Stimulated activated CD4-positive, alpha-beta T cell treated with anti-CD3 and anti-CD28 coated beads, Interleukin-4, amount 100 ng/mL, for 1 hour (primary cell): ENCODE results near the gene MRS2.
"Not testable (repeated sequence)": the region's sequence is repeated elsewhere in the genome, so short reads cannot be mapped to it uniquely, and the experiment has no call there.

Experiments
- DNase-seq: peaks from one replicate; pipeline ENCODE4 v3.0.0-alpha.2; 2020

Gene MRS2

DNA sequence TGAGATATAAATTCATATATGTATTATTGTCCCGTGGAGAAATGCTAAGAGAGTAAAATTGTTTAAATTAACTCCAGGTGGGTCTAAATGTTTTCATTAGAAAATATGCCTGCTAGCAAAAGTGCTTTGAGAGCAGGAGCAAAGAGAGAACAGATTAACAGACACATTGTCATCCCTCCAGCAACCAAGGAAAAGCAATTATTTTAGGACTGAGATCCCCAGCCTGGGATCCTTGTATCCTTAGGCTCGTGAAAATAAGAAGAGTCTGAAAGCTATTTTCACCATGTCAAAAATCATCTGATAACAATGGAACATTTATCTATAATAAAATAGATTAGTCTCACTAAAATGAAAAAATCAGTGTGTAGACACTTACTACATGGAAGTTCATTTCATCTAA is 11.5 kb upstream of the MRS2 start:
- DNase-seq: no peak

DNA sequence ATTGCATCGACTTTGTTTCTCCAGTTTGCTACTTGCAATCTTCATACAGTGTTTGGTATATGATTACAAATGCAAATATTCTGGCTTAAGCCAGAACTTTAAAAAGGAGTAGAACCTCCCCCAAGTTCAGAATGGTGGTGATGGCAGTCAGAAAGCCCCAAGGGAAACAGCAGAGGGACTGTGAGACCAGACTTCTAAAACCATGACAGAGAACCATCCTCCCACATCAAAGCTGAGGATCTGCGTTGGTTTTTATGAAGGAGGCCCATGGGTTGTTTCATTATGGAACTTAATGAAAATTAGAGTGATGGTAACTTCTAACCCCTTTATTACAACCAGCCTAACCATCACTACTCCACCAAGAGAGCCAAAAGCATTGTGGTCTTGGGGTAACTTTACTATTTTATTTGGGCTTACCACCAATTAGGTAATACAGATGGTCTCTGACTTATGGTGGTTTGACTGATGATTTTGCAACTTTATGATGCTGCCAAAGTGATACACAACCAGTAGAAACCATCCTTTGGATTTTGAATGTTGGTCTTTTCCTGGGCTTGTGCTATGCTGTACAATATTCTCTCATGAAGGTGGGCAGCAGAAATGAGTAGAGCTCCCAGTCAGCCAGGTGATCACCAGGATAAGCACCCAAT is 10.9 kb upstream of the MRS2 start:
- no peak for DNase-seq

DNA sequence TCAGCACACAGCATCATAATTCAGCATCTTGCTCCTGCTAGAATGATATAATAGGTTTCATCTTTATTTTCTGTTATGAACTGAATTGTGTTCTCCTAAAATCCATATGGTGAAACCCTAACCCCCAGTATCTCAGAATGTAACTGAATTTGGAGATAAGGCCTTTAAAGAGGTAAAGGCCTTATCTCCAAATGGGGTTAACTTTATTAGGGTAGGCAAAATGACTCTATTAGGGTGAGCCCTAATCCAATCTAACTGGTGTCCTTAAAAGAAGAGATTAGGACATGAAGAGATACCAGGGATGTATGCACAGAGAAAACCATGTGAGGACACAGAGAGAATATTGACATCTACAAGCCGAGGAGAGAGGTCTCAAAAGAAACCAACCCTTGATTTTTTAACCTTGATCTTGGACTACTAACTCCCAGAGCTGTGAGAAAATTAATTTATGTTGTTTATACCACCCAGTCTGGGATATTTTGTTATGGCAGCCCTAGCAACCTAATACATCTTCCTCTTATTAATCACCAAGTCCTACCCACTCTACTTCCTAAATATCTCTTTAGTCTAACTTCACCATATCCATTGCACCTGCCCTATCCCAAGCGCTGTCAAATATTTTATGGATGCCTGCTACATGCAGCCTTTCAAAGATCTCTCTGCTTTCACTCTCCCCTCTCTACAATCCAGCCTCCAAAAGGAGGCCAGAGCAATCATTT is 8.5 kb upstream of the MRS2 start:
- DNase-seq: no peak

DNA sequence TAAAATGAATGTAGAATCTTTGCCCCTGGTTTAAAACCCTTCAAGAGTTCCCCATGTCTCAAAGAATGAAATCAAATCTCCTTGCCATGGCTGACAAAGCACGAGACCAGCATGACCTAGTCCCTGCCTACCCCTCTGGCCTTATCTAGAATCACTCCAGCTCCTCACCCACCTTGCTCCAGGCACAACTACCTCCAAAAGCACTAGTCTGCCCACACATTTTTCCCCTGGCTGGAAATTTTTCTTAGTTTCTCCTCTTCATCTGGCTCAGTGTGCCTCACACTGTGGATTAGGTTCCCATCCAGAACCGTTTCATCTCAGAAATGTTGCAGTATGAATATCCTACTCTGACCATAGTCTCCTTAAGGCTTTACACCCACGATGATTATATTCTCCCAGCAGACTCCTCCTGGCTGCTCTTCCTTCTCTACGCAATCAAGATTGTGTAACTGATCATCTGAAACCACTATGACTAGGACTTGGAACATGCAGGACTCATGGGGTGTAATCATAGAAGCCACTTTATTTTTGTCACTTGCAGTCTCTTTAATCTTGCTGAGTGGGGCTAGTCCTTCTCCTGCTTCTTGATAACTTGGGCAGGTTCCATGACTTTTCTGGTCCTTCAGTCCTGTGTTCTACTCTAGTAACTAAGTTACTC is 7.8 kb upstream of the MRS2 start:
- no peak for DNase-seq

DNA sequence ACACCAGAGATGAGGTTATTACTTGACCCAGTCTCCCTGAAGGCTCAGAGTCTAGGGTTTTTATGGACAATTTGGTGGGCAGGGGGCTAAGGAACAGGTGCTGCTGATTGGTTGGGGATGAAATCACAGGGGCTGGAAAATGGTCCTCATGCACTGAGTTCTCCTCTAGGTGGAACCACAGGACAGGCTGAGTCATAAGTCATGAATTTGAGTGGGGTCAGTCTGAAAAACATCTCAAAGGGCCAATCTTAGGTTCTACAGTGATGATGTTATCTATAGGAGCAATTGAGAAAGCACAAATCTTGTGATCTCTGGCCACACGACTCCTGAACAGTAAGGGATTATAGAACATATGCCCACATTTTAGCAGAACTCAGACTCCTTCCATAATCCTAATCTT is 5.9 kb upstream of the MRS2 start:
- DNase-seq: no peak

DNA sequence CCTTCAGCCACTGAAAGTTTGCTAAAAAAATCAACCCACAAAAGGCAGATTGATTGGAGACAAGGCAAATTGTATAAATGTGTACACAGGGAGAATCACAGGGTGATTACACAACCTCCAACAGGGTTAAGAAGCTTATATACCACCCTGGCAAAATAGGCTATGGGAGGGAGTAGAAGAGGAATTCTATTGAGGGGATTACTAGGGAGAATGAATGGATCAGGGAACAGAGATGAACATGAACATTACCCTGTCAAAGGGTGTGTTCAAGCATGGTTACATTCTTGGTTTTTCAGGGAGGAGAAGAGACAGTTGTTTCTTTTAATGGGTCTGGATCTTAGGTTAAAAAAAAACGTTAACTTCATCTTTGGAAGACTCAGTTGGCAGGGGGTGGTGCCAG is 5.1 kb upstream of the MRS2 start:
- no peak for DNase-seq

DNA sequence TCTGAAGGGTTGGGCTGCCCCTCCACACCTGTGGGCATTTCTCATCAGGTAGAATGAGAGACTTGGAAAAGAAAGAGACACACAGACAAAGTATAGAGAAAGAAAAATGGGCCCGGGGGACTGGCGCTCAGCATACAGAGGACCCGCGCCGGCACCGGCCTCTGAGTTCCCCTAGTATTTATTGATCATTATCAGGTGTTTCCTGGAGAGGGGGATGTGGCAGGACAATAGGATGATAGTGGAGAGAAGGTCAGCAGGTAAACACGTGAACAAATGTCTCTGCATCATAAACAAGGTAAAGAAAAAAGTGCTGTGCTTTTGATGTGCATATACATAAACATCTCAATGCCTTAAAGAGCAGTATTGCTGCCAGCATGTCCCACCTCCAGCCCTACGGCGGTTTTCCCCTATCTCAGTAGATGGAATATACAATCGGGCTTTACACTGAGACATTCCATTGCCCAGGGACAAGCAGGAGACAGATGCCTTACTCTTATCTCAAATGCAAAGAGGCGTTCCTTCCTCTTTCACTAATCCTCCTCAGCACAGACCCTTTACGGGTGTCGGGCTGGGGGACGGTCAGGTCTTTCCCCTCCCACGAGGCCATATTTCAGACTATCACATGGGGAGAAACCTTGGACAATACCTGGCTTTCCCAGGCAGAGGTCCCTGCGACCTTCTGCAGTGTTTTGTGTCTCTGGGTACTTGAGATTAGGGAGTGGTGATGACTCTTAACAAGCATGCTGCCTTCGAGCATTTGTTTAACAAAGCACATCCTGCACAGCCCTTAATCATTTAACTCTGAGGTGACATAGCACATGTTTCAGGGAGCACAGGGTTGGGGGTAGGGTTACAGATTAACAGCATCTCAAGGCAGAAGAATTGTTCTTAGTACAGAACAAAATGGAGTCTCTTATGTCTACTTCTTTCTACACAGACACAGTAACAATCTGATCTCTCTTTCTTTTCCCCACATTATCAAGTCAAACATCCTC is 2.4 kb upstream of the MRS2 start:
- not testable (repeated sequence) for DNase-seq

DNA sequence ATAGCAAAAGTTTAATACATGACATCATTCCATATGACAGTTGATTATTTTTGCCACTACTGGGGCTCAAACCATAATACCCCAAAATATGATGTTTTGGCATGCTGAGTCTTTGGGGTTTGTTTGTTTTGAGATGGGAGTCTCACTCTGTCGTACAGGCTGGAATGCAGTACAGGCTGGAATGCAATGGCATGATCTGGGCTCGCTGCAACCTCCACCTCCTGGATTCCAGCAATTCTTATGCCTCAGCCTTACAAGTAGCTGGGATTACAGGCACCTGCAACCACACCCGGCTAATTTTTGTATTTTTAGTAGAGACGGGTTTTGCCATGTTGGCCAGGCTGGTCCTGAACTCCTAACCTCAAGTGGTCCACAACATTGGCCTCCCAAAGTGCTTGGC is 1.3 kb upstream of the MRS2 start:
- DNase-seq: no peak

DNA sequence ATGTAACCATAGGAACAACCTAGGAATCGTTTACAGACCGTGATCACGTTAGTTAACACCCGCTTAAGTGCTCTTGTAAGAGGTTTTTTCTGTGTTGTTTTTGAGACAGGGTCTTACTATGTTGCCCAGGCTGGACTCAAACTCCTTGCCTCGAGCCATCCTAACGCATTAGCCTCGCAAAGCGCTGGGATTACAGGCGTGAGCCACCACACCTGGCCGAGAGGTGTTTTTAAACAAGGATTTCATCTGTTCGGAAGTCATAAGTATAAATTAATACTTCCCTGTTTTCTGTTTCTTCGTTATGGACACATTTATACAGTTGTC is 727 bp downstream of the MRS2 start:
- DNase-seq: no peak

DNA sequence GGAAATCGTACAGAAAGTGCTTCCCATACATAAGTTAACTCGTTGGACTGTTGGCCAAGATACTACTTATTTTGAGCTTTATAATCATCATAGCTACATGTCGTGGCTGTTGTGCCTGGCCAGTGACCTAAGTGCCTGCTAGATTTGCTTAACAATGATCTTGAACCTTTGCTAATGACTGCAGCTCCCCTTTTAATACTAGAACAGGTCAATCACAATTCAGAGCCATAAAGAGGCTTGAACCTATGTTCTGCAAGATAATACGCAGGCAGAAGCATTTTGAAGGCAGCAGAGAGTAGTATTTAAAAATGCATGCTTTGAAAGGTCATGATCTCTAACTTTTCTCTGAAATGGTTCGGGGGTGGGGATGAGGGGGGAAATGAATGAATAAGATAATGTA is 2.5 kb downstream of the MRS2 start:
- DNase-seq: no peak

DNA sequence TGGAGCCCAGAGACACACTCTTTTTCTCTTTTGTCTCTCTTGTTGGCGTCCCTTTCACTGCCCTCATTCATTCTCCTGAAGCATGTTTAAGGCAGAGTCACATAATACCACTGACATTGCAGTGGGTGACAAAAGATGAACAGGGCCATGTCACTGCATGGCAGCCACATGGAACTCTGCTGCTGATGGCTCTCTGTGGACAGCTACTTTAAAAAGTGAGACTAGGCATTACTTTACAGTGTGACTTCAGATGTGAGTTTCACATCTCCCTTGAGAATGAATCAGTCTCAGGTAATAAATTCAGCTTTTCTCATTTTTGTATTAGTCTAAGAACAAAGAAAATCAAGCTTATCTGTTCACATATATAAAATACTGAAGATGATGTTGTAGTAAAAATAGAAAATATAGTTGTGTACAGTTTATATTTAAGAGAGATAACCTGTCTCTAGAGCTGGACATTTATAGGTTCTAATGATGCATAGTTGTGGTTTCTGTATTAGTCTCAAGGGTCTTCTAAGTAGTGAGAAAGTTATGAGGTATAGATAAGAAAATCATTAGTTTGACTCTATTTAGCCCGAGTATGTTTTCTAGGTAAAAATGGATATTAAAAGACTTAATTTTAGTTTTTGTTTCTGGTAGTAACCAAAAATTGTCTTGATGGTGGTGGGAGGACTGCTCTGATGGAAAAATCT is 6.1 kb downstream of the MRS2 start:
- no peak for DNase-seq

DNA sequence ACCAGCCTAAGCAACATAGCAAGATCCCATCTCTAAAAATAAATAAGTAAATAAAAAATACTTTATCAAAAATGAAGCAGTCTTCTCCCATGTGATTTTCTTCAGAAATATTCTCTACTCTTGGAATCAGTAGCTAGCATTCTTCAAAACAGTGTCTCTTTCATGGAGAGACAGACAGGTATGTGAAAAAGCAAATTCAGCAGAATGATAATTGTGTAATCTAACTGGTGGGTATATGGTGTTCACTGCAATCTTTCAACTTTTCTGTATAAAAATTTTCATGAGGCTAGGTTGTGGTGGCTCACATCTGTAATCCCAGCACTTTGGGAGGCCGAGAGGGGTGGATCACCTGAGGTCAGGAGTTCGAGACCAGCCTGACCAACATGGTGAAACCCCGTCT is 7.9 kb downstream of the MRS2 start:
- no peak for DNase-seq

DNA sequence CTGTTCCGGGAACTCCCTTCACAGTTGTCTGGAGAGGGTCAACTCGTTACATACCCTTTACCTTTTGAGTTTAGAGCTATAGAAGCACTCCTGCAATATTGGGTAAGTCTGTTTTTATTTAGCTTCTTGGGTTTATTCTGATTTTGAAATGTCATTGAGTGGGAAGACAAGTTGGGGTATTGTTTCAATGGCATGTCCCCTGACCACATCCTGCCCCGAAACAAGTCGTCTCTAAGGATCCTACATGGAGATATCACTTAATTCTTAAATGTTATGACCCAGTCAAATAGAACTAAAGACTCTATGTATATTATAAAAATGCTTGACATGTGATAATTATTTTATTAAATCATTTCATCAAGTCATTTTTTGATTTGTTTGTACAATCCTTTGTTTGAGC is 9.6 kb downstream of the MRS2 start:
- DNase-seq: no peak

DNA sequence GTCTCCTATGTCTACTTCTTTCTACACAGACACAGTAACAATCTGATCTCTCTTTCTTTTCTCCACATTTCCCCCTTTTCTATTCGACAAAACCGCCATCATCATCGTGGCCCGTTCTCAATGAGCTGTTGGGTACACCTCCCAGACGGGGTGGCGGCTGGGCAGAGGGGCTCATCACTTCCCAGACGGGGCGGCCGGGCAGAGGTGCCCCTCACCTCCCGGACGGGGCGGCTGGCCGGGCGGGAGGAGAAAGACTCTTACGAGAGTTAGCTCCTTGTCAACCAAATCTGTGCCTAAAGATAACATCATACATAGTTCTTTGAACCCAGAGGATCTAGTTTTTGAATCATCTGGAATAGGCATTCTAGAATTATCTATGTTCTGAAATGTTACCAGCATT is 11.8 kb downstream of the MRS2 start:
- not testable (repeated sequence) for DNase-seq

DNA sequence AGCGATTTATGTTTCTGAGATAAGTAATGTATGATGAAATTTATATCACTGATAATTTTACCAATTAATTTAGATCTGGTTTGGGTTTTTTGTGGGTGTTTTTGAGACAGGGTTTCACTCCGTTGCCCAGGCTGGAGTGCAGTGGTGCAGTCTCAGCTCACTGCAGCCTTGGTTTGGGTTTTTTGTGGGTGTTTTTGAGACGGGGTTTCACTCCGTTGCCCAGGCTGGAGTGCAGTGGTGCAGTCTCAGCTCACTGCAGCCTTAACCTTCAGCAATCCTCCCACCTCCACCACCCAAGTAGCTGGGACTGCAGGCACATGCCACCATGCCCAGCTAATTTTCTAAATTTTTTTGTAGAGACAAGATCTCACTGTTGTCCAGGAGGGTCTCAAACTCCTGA is 13.0 kb downstream of the MRS2 start:
- no peak for DNase-seq

DNA sequence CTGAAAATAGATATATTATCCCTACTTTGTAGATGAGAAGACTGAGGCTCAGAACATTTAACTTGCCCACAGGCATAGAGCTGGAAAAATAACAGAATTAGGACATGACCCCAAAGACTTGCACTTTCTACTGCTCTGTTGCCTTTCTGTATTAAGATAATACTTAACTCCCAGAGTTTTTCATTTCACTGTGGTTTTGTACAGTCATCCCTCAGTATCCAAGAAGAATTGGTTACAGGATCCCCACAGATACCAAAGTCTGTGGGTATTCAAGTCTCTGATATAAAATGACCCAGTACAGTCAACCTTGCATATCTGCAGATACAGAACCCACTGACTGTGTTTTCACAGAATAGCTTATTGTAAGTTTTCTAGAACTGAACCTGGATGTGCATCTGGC is 16.8 kb downstream of the MRS2 start:
- DNase-seq: no peak

DNA sequence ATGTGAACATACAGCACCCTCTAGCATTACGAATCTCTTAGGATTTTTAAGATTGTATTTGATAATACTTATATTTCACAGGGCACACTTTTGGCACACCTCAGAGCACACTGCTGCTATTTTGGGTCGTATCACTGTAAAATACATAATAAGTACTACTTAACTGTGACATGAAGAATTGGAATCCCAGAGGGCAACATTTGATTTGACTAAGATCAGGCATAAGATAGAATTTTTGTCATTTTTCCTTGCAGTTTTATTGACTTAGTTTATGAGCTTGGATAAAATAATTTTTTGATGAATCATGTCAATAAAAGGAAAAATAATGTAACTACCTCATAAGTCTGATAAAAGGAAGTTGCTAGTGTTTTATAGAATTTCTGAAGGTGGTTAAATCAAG is 22.4 kb downstream of the MRS2 start:
- no peak for DNase-seq

DNA sequence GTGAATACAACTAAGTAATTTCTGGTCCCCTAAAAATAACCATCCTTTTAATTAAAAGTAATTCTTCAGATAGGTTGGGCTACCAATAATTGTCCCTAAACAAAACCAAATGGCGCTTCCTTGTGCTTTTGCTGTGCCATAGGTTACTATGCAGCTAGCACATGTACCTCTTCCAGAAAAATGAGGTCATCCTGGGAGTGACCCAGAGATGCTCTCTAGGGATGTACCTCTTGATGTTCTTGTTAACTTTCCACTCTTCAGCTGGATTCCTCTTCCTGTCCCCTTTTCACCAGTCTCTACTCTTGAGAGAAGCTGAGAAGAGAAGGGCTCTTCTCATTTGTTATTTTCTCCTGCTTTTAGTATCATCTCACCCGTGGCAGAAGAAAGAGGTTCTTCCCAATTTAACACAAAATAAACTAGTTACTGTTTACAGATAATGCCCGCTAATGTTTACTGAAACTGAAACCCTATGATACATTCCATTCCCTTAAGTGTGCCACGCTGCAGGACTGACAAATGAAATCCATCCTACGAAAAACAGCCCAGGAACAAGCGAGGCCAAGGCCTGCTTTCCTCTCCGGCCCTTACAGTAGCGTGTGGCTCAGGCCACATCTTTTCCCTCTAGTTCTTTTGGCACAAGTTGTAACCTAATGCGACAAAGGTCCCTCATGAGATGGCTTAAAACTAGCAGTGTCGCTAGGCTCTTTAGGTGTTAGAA is 24.2 kb downstream of the MRS2 start:
- no peak for DNase-seq

DNA sequence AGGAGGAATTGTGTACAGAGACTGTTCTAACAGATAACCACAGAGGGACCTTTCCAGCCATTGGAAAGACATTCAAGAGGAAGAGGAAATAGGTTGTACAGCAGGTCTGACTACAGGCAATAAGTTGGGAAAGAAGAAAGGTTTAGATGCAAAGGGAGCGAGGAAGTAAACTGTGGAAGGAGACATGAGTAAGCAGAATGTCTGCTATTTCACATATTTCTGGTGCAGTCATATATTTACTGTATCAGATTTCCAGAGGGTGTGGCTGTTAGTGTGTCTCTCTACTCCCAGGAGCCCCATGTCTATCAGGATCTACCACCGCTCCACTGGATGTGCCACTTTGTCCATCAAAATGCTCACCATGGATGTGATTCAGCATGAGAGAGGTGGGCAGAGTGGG is 25.9 kb downstream of the MRS2 start:
- DNase-seq: no peak

DNA sequence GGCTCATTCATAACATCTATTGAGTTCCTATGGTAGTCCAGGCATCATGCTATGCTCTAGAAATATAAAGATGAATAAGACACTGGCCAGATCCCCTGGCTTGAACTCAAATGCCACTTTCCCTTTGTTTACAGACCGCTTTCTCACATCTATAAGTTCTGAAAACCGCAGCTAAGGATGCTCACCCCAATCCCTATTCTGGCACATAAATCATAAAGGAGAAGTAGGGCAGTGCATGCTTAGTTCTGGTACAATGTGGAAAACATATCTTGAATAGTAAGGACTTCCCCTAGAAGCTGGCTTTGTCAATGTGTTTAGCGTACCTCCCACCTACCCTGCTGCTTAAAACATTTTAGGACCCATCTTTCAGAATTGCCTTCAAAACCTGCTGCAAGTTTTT is 26.4 kb downstream of the MRS2 start:
- no peak for DNase-seq

DNA sequence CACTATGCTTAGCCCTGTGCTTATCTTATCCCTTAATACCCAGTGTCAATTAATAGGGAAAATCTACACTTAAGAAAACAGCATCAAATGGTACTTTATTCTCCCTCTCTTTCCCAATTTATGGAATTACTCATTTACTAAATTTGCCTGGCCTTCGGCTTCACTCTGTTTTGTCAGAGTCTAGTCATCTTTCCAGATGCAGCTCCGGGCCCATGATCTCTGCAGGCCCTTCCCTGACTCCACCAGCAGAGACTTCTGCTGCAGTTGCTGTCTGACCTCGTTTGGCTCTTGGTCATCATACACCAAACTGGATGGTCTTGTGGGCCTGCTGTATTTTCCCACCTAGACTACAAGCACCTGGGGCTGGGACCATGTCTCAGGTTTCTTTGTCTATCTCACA is 27.4 kb downstream of the MRS2 start:
- no peak for DNase-seq

DNA sequence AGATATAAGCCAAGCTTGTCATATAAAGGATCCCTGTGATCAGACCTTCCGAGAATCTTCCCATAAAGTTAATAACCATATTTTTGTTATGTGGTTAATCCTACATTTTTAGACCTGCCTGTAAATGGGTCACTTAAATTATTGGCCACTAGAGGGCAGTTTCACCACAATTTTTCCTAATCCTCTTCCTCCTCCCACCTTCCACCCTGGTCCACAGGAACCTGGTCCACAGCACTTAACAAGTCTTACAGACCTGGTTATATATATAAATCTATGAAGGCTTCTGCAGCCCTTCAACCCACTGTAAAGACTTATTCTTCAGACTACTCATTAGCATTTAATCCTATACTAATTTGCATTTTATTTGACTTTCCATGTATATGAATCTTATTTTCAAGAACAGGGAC is 28.3 kb downstream of the MRS2 start:
- DNase-seq: no peak
